ENCODE measurements around the gene TFEB. TPM values are rescaled to one million over a fixed set of nuclear protein-coding genes. Genes with fewer than 3 reads are reported as not detected.

Gene TFEB
- total and polyA plus RNA-seq, 10 of the 15 experiments (the other 5 are each of a cell fraction or from before 2014, with no cell fraction given) = 0.84 to 108 (median 60.8) TPM

- H4K20me1 ChIP-seq (ENCODE audit: control insufficient read depth, insufficient read depth) = no peaks in the 10 kb centered on the region
- no peak overlapping the region for H2AFZ ChIP-seq (ENCODE audit: control insufficient read depth, low read depth, low read length)
- intact Hi-C loops (cut with micrococcal nuclease; ENCODE audit: unreplicated experiment) = no loop called here
- no peak for DNase-seq (ENCODE audit: low read depth, low spot score)
- ChIA-PET RAD21 (ENCODE audit: unreplicated experiment) (no interaction called here), CTCF (interaction anchor here (1.3 kb wide), 1 partner anchor 39 kb away, joined by 4 read pairs; no protein-coding TSS in a partner anchor), POLR2A (no interaction called here), SMC1A (ENCODE audit: uncharacterized antibody, unreplicated experiment) (no interaction called here)
- no peak overlapping the region for H3K4me2 ChIP-seq (ENCODE audit: control insufficient read depth, insufficient read depth)
- TF ChIP-seq TCF7 (IDR thresholded peaks at IDR 0.05; ENCODE audit: borderline replicate concordance) = no peak
- TF ChIP-seq BMI1 (IDR thresholded peaks at IDR 0.05; ENCODE audit: borderline replicate concordance) = no peak
- no peak for TF ChIP-seq GATAD2B (conservative IDR thresholded peaks at IDR 0.05; ENCODE audit: low read depth)
- TF ChIP-seq GABPA (IDR thresholded peaks at IDR 0.05; ENCODE audit: low read depth) = no peak
- no peak for TF ChIP-seq POLR2A (IDR thresholded peaks at IDR 0.05; ENCODE audit: low read depth, low read length)
- no peak for TF ChIP-seq ATF3 (IDR thresholded peaks at IDR 0.05; ENCODE audit: borderline replicate concordance, extremely low read depth, low read depth, low read length)
- TF ChIP-seq BCLAF1 (IDR thresholded peaks at IDR 0.05) = no peak
- TF ChIP-seq ZZZ3 (IDR thresholded peaks at IDR 0.05; ENCODE audit: control insufficient read depth, insufficient read length, low read depth) = no peak
- TF ChIP-seq JUNB (IDR thresholded peaks at IDR 0.05) = no peak
- TF ChIP-seq CHD1 (IDR thresholded peaks at IDR 0.05; ENCODE audit: low read depth, low read length) = no peak
- no peak for TF ChIP-seq HSF1 (IDR thresholded peaks at IDR 0.05; ENCODE audit: low read depth, low read length)
- TF ChIP-seq MTA2 (IDR thresholded peaks at IDR 0.05; ENCODE audit: low read depth) = no peak
- TF ChIP-seq MEF2B (IDR thresholded peaks at IDR 0.05; ENCODE audit: partially characterized antibody, poor library complexity, severe bottlenecking) = no peak
- no peak for TF ChIP-seq ZBTB33 (IDR thresholded peaks at IDR 0.05)
- H3K36me3 ChIP-seq (ENCODE audit: control insufficient read depth in 2 of 2, insufficient read depth in 2 of 2, low read length in 1 of 2) = no peaks in the 10 kb centered on the region
- in situ Hi-C loops (cut with MboI) = no loop called here
- FAIRE-seq = no peak
- no TSS peak for BruUV-seq (replicated peaks)
- no peak overlapping the region for H3K4me3 ChIP-seq
- H3K27me3 ChIP-seq (replicated peaks in 1 of 2; ENCODE audit: control insufficient read depth in 2 of 2, insufficient read depth in 2 of 2, low read length in 1 of 2) = peaks cover 7% of the 10 kb centered on the region in 2 experiments
- no peak overlapping the region for H3K27ac ChIP-seq (ENCODE audit: control insufficient read depth, insufficient read depth)
- H3K9ac ChIP-seq (ENCODE audit: control insufficient read depth, insufficient read depth, low read length) = no peak overlapping the region
- WGBS (ENCODE audit: insufficient coverage, insufficient replicate concordance, low lambda C conversion rate, missing lambda C conversion rate) = 27% methylated on average over 11 of the region's 11 CpGs
- H3K9me3 ChIP-seq (replicated peaks; ENCODE audit: control insufficient read depth, insufficient read depth, low read length) = no peaks in the 10 kb centered on the region
- H3K4me1 ChIP-seq (ENCODE audit: control insufficient read depth, insufficient read depth, low read length) = no peaks in the 10 kb centered on the region
- no peak for ATAC-seq
- no peaks in the 10 kb centered on the region for H3K79me2 ChIP-seq (ENCODE audit: control insufficient read depth, insufficient read depth, low read length)
Observed at GRCh38 chr6:41642090-41642959, 93.1 kb downstream of the TFEB start.

Data from GM12878 (cell line).